ENCODE results near the gene CLEC2D. TPM values are rescaled to one million over a fixed set of nuclear protein-coding genes. Genes with fewer than 3 reads are reported as not detected.

CLEC2D gene
- total RNA-seq, 1 experiment from 2014 or later: 32.6 TPM

GRCh38 chr12:9634969-9635754, 34.4 kb upstream of the CLEC2D start:
- Histone ChIP-seq H3K9me3 (ENCODE audit: insufficient read depth, low read depth) (peaks cover 5% of the 10 kb centered on the region; the same call in 1 of the 2 replicates), H3F3A (ENCODE audit: insufficient read depth, low read depth) (peaks cover 18% of the 10 kb centered on the region; the same call in 1 of the 2 replicates), H3K4me3 (no peak overlapping the region), H3K36me3 (ENCODE audit: low read depth) (no peaks in the 10 kb centered on the region), H3K27ac (no peak overlapping the region), H4K20me1 (ENCODE audit: insufficient read depth) (no peaks in the 10 kb centered on the region), H3K27me3 (ENCODE audit: insufficient read depth, low read depth) (no peaks in the 10 kb centered on the region), H3K9me2 (ENCODE audit: insufficient read depth) (no peaks in the 10 kb centered on the region), H3K79me2 (ENCODE audit: low read depth) (no peaks in the 10 kb centered on the region), H3K4me1 (replicated peaks; ENCODE audit: insufficient read depth) (peaks cover 27% of the 10 kb centered on the region), H3K4me2 (no peak overlapping the region), H2AFZ (no peak overlapping the region)
- ChIA-PET CTCF (interaction anchor here (0.6 to 1.5 kb wide), 5 partner anchors 47 to 163 kb away, joined by 3 to 4 read pairs (median 3); no protein-coding TSS in a partner anchor), POLR2A (ENCODE audit: unreplicated experiment) (no interaction called here)
- TF ChIP-seq CTCF (conservative IDR thresholded peaks at IDR 0.05) (no peak), EZH2 (IDR thresholded peaks at IDR 0.05; ENCODE audit: low read depth) (no peak)
- BruUV-seq (replicated peaks): no TSS peak
- DNase-seq: no peak
- intact Hi-C loops (cut with micrococcal nuclease; ENCODE audit: unreplicated experiment): loop anchor here (1.0 to 5.0 kb wide), 6 partner anchors 38 to 506 kb away; no protein-coding TSS in a partner anchor

GRCh38 chr12:9636150-9636850, 33.2 kb upstream of the CLEC2D start:
- Histone ChIP-seq H3K36me3 (ENCODE audit: low read depth) (no peaks in the 10 kb centered on the region), H3K9me3 (ENCODE audit: insufficient read depth, low read depth) (peaks cover 5% of the 10 kb centered on the region; the same call in 1 of the 2 replicates), H3K4me1 (replicated peaks; ENCODE audit: insufficient read depth) (peaks cover 27% of the 10 kb centered on the region), H2AFZ (no peak overlapping the region), H3K9me2 (ENCODE audit: insufficient read depth) (no peaks in the 10 kb centered on the region), H3K27ac (no peak overlapping the region), H3K79me2 (ENCODE audit: low read depth) (no peaks in the 10 kb centered on the region), H3F3A (ENCODE audit: insufficient read depth, low read depth) (peaks cover 18% of the 10 kb centered on the region; the same call in 1 of the 2 replicates), H3K4me3 (no peak overlapping the region), H3K4me2 (no peak overlapping the region), H4K20me1 (ENCODE audit: insufficient read depth) (no peaks in the 10 kb centered on the region), H3K27me3 (ENCODE audit: insufficient read depth, low read depth) (no peaks in the 10 kb centered on the region)
- no TSS peak for BruUV-seq (replicated peaks)
- CTCF ChIA-PET: interaction anchor here (0.7 to 1.5 kb wide), 4 partner anchors 54 to 162 kb away, joined by 3 to 4 read pairs (median 3); no protein-coding TSS in a partner anchor
- intact Hi-C loops (cut with micrococcal nuclease; ENCODE audit: unreplicated experiment): no loop called here
- TF ChIP-seq CTCF (conservative IDR thresholded peaks at IDR 0.05): no peak
- TF ChIP-seq EZH2 (IDR thresholded peaks at IDR 0.05; ENCODE audit: low read depth): no peak
- no peak for DNase-seq
- POLR2A ChIA-PET (ENCODE audit: unreplicated experiment): no interaction called here

GRCh38 chr12:9636851-9637206, 32.7 kb upstream of the CLEC2D start:
- H3K4me1 ChIP-seq (replicated peaks; ENCODE audit: insufficient read depth): peaks cover 27% of the 10 kb centered on the region
- H3F3A ChIP-seq (ENCODE audit: insufficient read depth, low read depth): peaks cover 18% of the 10 kb centered on the region; the same call in 1 of the 2 replicates
- H3K27me3 ChIP-seq (ENCODE audit: insufficient read depth, low read depth): no peaks in the 10 kb centered on the region
- H3K9me3 ChIP-seq (ENCODE audit: insufficient read depth, low read depth): peaks cover 5% of the 10 kb centered on the region; the same call in 1 of the 2 replicates
- no peaks in the 10 kb centered on the region for H3K9me2 ChIP-seq (ENCODE audit: insufficient read depth)
- TF ChIP-seq CTCF (conservative IDR thresholded peaks at IDR 0.05) (no peak), EZH2 (IDR thresholded peaks at IDR 0.05; ENCODE audit: low read depth) (no peak)
- H4K20me1 ChIP-seq (ENCODE audit: insufficient read depth): no peaks in the 10 kb centered on the region
- ChIA-PET CTCF (interaction anchor here (1.0 kb wide), 1 partner anchor 53 kb away, joined by 3 read pairs; no protein-coding TSS in a partner anchor), POLR2A (ENCODE audit: unreplicated experiment) (no interaction called here)
- DNase-seq: no peak
- H3K27ac ChIP-seq: no peak overlapping the region
- H2AFZ ChIP-seq: no peak overlapping the region
- H3K4me3 ChIP-seq: no peak overlapping the region
- no peaks in the 10 kb centered on the region for H3K79me2 ChIP-seq (ENCODE audit: low read depth)
- H3K36me3 ChIP-seq (ENCODE audit: low read depth): no peaks in the 10 kb centered on the region
- intact Hi-C loops (cut with micrococcal nuclease; ENCODE audit: unreplicated experiment): no loop called here
- BruUV-seq (replicated peaks): no TSS peak
- H3K4me2 ChIP-seq: no peak overlapping the region

Measured in PC-9 (cell line).